IPS-NIHi11 (cell line): ENCODE measurements around the gene PLXNB2.
"Not testable (repeated sequence)": the region's sequence is repeated elsewhere in the genome, so short reads cannot be mapped to it uniquely, and the experiment has no call there.

Experiments used
- DNase-seq: peaks from one replicate; pipeline ENCODE4 v3.0.0; 2012; ENCODE audit warnings: mixed read lengths, low spot score

PLXNB2 gene

DNA sequence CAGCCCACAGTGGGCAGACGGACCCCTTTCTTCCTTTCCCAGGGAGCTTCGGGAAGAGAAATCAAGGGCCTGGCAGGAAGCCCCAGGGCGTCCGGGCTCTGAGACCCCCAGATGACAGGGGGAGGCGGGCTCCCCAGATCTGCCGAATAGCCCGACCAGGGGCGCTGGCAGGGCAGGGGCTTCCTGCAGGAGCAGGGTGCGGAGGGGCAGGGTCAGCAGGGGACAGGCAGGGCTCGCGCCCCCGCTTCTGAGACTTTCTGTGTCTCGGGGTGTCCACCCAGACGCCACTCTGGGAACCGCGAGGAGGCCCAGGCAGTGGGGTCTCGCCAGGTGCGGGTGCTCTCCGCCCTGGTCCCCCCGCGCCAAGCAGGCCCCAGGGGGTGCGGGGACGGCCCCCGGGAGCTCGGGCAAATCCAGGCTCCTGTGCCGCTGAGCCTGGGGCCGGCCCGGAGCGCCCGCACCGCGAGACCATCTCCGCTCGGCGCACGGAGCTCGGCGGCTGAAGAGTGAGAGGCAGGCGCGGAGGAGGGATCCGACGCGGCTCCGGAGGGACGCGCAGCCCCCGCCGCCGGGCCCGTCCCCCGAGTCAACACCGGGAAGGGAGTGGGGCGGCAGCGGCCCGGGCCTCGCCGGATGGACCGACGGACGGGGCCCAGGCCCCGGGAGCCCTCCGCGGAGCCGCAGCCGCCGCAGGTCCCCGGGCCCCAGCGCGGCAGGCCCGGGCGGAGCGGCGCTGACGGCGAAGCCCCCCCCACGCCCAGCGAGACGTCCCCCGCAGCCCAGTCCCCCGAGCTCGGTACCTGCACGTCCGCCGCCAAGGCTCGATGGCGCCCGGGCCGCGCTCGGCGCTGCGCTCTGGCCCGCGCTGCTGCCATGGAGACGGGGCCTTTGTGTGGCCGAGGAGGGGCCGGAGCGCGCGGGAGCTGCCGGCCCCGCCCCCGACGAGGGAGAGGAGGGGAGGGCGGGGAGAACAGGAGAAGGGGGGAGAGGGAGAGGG, at the start of gene PLXNB2:
Gene PLXNB2 (minus strand): TSS at position 894 of the 997 bp plus-strand sequence. CDS start 17,062 bp downstream, outside the sequence.
- peak; percentile 90 for DNase-seq

DNA sequence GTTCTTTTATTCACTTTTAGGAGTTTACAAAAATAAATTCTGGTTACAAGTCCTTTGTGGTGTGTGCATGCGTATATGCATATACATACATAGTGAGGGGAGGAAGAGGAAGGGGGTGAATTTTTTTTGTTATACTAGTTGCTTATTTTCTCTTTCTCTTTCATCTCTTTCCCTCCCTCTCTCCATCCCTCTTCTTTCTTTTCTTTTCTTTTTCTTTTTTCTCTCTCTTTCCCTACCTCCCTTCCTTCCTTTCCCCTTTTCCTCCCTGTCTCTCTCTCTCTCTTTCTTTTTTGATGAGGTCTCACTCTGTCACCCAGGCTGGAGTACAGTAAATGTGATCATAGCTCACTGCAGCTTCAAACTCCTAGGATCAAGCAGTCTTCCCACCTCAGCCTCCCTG, 49.8 kb upstream of the PLXNB2 start:
- no peak for DNase-seq

GRCh38 chr22:50356186-50356585, 48.7 kb upstream of the PLXNB2 start:
- no peak for DNase-seq

DNA sequence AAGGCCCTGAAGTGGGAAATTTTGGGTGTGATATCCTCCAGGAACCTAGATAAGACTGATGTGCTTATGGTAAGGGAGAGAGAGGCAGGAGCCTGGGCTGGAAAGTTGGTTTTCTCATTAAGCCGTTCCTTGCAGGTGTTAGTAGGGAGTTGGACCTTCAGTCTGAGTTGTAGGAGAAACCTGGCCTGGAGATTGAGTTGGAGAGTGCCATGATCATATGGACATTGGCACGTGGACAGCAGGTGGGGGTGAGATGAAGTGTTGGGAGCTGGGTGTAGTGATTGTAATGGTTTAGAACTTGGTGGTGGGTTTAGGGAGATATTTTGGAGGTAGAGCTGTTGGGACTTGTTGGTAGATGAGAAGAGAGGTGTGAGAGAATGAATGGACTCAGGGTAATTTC, 40.6 kb upstream of the PLXNB2 start:
- no peak for DNase-seq

GRCh38 chr22:50347157-50347556, 39.7 kb upstream of the PLXNB2 start:
- no peak for DNase-seq

GRCh38 chr22:50346470-50346869, 39.0 kb upstream of the PLXNB2 start:
- no peak for DNase-seq

GRCh38 chr22:50343541-50343935, 36.1 kb upstream of the PLXNB2 start:
- no peak for DNase-seq

- peak; percentile 95 for DNase-seq
These were observed 35.5 kb upstream of the PLXNB2 start, which contains the start of gene PPP6R2 for GRCh38 chr22:50342651-50343540. TSS of gene PPP6R2 (plus strand) at chr22:50343327. CDS start at chr22:50393909, 50,582 bp downstream.

GRCh38 chr22:50341977-50342650, 34.7 kb upstream of the PLXNB2 start:
- DNase-seq = peak; percentile 84

DNA sequence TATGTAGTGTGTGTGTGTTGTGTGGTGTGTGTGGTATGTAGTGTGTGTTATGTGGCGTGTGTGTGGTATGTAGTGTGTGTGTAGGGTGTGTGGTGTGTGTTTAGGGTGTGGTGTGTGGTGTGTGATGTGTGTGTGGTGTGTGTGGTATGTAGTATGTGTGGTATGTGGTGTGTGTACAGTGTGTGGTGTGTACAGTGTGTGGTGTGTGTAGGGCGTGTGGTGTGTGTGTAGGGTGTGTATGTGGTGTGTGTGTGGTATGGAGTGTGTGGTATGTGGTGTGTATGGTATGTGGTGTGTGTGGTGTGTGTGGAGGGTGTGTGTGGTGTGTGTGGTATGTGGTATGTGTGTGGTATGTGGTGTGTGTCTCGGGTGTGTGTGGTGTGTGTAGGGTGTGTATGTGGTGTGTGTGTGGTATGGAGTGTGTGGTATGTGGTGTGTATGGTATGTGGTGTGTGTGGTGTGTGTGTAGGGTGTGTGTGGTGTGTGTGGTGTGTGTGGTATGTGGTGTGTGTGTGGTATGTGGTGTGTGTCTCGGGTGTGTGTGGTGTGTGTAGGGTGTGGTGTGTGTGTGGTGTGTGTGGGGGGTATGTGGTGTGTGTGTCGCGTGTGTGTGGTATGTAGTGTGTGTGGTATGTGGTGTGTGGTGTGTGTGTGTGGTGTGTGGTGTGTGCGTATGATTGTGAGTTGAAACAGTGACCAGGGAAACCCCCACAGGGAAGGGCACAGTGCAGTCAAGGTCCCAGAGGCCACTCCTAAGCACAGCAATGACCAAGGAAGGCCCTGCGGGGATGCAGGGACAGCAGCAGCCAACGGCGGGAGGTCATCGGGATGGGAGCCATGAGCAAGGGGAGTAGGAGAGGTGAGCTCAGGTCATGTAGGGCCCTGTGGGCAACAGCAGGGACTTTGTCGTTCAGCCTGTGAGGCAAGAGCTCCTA, 32.8 kb upstream of the PLXNB2 start:
- DNase-seq = no peak

DNA sequence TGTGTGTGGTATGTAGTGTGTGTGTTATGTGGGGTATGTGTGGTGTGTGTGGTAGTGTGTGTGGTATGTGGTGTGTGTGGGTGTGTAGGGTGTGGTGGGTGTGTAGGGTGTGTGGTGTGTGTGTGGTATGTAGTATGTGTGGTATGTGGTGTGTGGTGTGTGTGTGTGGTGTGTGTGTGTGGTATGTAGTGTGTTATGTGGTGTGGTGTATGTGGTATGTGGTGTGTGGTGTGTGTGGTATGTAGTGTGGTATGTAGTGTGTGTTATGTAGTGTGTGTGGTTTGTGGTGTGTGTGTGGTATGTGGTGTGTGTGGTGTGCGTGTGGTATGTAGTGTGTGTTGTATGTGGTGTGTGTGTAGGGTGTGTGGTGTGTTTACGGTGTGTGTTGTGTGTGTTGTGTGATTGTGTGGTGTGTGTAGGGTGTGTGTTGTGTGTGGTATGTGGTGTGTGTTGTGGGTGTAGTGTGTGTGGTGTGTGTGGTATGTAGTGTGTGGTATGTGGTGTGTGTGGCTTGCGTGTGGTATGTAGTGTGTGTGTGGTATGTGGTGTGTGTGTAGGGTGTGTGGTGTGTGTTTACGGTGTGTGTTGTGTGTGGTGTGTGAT, 31.5 kb upstream of the PLXNB2 start:
- no peak for DNase-seq

- no peak for DNase-seq
These were observed 30.7 kb upstream of the PLXNB2 start for GRCh38 chr22:50338042-50338573.

- DNase-seq = no peak
These were observed 30.0 kb upstream of the PLXNB2 start for GRCh38 chr22:50337262-50338041.

DNA sequence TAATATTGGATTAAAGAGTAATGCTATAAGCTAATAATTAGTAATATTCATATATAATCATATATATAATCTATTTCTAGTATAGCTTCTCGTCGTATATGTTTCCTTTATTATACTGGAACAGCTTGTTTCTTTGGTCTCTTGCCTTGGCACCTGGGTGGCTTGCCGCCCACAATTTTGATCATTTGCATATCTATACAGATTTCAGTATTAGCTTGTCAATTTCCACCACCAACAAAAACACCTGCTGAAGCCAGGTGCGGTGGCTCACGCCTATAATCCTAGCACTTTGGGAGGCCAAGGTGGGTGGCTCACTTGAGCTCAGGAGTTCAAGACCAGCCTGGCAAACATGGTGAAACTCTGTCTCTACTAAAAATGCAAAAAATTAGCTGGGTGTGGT, 27.0 kb upstream of the PLXNB2 start:
- DNase-seq = not testable (repeated sequence)

DNA sequence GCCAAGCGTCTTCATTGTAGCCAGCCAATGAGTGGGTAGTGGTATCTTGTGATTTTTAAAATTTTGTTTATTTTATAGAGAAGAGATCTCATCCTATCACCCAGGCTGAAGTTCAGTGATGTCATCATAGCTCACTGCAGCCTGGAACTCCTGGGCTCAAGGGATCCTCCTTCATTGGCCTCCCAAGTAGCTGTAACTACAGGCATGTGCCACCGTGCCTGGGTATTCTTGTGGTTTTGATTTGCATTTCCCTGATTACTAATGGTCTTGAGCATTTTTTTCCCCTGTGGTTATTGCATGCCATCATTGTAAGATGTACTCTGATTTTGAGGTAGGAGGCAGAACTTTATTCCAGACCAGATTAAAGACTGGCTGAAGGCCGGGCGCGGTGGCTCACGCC, 21.8 kb upstream of the PLXNB2 start:
- peak; percentile 0 for DNase-seq

- DNase-seq = no peak
These were observed 20.2 kb upstream of the PLXNB2 start for GRCh38 chr22:50327711-50328019.

DNA sequence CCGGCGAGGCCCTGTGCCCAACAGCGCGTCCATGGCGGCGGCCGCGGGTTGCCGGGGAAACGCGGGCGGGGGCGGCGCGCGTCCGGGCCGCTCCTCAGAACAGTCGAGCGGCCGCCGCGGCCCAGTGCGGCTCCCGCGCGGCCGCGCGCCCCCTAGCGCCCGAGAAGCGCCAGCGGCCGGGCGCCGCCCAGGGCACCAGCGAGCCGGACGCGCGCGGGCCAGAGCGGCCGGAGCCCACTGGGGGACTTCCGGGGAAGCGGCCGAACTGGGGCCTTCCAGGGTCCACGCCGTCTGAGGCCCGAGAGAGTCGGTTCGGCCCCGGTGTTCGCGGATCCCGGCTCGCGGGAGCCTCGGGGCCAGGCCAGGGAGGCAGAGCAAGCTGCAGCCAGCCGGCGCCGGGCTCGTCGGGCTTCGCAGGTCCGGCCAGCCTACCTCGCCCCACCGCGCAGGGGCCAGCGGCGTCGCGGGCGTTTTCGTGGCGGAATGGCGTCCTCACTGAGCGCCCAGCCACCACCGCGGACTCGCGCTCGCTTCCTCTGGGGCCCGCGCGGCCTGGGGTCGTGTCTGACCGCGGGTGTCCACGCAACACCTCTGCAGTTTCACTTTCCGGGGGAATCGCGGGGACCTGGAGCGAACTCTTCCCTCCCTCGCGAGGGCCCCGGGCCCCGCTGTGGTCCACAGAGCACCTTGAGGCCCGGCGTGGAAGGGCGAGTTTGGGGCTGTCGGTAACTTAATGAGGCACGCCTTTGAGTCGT, 19.7 kb upstream of the PLXNB2 start, which contains the start of gene DENND6B:
Gene DENND6B (minus strand): TSS at position 57 of the 755 bp plus-strand sequence. CDS start 24 bp downstream, at position 33.
- peak; percentile 97 for DNase-seq

GRCh38 chr22:50326225-50326955, 18.9 kb upstream of the PLXNB2 start:
- peak; percentile 8 for DNase-seq
